ENCODE measurements around the gene TEX264.

DNA sequence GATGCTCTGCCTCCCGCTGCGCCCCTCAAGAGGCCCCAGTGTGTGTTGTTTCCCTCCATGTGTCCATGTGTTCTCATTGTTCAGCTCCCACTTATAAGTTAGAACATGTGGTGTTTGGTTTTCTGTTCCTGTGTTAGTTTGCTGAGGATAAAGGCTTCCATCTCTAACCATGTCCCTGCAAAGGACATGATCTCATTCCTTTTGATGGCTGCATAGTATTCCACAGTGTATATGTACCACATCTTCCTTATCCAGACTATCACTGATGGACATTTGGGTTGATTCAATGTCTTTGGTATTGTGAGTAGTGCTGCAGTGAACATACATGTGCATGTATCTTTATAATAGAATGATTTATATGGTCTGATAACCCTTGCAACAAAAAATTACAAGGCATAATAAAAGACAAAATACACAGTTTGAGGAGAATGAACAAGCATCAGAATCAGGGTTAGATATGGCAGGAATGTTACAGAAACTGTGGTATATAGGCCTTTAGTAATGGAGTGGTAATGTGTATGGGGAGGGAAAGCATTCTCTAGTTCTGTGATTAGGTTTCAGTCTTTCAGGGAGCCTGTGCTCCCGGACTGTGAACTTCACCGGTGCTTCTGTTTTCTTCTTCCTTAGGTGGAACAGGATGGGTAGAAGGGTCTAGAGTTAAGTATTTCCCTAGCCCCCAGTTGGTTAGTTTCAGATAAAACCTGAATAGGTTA, 63.0 kb downstream of the TEX264 start:
- TF ChIP-seq CTCF (IDR thresholded peaks at IDR 0.05; ENCODE audit: low read length) (no peak), EZH2 (IDR thresholded peaks at IDR 0.05; ENCODE audit: borderline replicate concordance, low read length) (no peak)
